ENCODE data around the gene MED12L. TPM values are rescaled to one million over a fixed set of nuclear protein-coding genes. Genes with fewer than 3 reads are reported as not detected.
A peak's percentile ranks its signal among the peaks of the same experiment; 100 is the strongest.

MED12L gene
- total RNA-seq, 2 experiments from 2014 or later = 1.6 to 2.1 TPM

DNA sequence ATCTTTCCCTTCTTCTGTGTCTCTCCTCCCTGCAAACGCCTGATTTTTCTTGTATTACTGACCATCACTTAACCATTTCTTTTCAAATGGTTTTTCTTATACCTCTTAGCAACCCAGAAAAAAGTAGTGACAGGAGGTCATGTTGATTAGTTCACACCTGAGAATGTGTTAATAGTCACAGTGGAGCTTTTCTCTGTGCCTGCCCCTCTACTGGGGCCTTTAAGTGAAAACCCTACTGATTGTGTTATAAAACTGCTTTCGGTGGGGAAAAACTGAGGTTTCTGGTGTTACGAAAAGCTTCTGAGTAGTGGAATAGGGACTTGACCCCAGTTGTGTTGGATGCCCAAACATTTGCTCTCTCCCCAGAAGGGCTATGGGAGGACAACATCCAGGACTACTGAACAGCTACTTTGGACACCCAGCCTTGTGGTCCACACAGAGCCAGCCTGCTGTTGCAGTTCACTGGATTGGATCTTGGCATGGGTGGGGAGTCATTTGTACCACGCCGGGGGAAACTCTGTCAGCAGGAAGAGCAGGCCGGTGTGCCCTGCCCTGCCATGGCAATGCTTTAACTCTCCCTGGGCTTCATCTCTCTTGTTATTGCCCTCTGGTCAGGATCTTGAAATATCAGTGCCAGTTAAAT is 220.8 kb downstream of the MED12L start:
- Mint-ChIP-seq H3K27ac (peak overlapping the region; percentile 73), H3K4me1 (peaks cover 50% of the 10 kb centered on the region), H3K4me3 (peak overlapping the region; percentile 33), H3K36me3 (peaks cover 2% of the 10 kb centered on the region), H3K27me3 (peaks cover 16% of the 10 kb centered on the region), H3K9me3 (no peaks in the 10 kb centered on the region)
- DNase-seq = no peak

DNA sequence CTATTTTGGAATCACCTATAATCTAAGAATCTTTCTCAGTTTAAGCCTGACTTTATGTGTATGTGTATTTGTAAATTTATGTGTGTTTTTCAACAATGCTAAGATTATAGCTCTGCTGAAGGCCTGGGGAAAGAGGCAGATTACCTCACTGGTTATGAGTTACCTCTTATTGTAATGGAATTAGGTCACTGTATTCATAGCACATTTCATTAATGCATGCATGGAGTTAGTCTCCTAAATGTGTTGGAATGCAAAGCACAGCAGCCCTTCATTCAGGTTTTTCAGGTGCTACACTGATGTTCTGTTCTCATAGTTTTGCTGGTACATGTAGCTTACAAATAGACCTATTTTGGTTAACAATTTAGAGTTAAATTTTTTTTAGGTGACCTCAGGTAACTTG is 221.7 kb downstream of the MED12L start:
- H3K9me3 Mint-ChIP-seq = no peaks in the 10 kb centered on the region
- peaks cover 43% of the 10 kb centered on the region for H3K4me1 Mint-ChIP-seq
- peaks cover 12% of the 10 kb centered on the region for H3K27me3 Mint-ChIP-seq
- H3K27ac Mint-ChIP-seq = no peak overlapping the region
- peaks cover 2% of the 10 kb centered on the region for H3K36me3 Mint-ChIP-seq
- no peak overlapping the region for H3K4me3 Mint-ChIP-seq
- no peak for DNase-seq

DNA sequence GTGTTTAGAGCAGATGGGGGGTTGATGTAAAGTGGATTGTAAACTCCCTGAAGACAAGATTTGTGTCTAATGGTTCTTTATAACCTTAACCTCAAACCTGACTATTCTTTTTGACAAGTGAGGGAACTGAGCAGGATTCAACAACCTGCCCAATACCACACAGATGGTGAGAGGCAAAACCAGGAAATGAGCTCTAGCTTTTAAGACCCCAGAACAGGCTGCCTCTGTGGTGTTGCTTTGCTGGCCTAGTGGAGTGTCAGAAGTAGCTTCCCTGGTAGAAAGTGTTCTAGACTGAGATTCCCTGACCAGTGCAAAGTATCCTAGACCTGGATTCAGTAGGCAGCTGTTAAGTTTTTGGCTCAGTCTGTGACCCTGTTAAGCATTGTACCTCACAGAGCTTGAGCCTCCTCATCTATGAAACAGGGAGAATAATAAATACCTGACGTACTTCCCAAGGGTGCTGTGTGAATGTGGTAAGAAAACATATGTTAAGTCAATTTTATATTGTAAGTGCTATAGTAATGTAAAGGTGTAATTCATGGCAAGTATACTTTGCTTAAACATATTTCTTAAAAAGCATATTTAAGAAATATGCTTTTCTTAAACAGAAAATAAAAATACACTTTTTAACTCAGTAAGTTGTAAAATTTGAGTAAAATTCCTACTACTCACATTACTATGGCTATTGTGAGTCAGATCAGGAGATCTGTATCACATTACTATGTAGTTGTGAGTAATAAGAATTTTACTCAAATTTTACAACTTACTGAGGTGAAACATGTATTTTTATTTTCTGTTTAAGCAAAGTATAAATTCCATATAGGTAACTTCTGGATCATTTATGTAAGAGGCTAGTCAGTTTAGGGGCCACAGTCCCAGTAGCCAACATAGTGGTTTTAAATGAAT is 222.4 kb downstream of the MED12L start:
- Mint-ChIP-seq H3K9me3 (no peaks in the 10 kb centered on the region), H3K27me3 (peaks cover 9% of the 10 kb centered on the region), H3K4me1 (peaks cover 39% of the 10 kb centered on the region), H3K4me3 (no peak overlapping the region), H3K36me3 (peaks cover 2% of the 10 kb centered on the region), H3K27ac (no peak overlapping the region)
- DNase-seq = no peak

- H3K27me3 Mint-ChIP-seq = no peaks in the 10 kb centered on the region
- peaks cover 31% of the 10 kb centered on the region for H3K4me1 Mint-ChIP-seq
- no peak overlapping the region for H3K4me3 Mint-ChIP-seq
- DNase-seq = no peak
- H3K36me3 Mint-ChIP-seq = peaks cover 2% of the 10 kb centered on the region
- H3K27ac Mint-ChIP-seq = no peak overlapping the region
- H3K9me3 Mint-ChIP-seq = no peaks in the 10 kb centered on the region
Observed at GRCh38 chr3:151309566-151309965, 224.1 kb downstream of the MED12L start.

DNA sequence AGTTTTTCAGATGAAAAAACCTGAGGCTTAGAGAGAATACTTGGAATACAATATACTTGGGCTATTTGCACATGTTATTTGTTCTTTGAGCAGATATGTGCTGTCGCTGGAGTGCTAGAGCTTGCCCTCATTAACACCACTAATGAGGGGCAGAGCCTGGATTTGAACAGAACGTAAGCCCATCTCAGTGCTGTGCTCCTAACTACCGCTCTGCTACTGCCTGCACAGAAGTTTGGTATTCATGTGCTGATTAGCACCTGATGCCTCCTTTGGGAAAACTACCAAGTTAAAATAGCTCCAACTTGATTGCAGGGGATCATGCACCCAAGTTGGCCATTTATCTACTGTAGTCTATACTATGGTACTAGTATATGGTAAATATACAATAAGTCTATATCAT is 227.5 kb downstream of the MED12L start:
- H3K36me3 Mint-ChIP-seq = no peaks in the 10 kb centered on the region
- no peak for DNase-seq
- H3K27me3 Mint-ChIP-seq = no peaks in the 10 kb centered on the region
- no peaks in the 10 kb centered on the region for H3K9me3 Mint-ChIP-seq
- no peak overlapping the region for H3K27ac Mint-ChIP-seq
- H3K4me3 Mint-ChIP-seq = no peak overlapping the region
- peaks cover 10% of the 10 kb centered on the region for H3K4me1 Mint-ChIP-seq

- Mint-ChIP-seq H3K4me1 (peaks cover 11% of the 10 kb centered on the region), H3K27ac (no peak overlapping the region), H3K36me3 (no peaks in the 10 kb centered on the region), H3K27me3 (no peaks in the 10 kb centered on the region), H3K4me3 (no peak overlapping the region), H3K9me3 (no peaks in the 10 kb centered on the region)
- DNase-seq = no peak
Observed at GRCh38 chr3:151314137-151314536, 228.7 kb downstream of the MED12L start.

DNA sequence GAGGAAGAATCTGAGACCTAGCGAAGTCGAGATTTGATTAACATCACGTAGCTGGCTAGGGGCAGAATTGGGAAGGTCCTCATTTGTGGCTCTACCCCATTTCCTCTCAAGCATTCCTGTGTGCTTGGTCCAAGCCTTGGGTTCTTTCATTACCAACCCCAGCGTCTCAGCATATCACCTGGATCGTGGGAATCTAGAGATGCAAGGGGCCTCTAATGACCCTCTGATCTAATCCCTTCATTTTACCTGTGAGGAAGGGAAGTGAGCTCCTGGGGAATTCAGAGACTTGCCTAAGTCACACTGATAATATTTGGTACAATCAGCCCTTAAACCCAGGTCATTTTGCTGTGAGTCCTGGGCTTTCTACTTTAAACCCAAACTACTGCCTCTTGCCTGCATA is 229.1 kb downstream of the MED12L start:
- Mint-ChIP-seq H3K4me3 (no peak overlapping the region), H3K4me1 (peaks cover 11% of the 10 kb centered on the region)

DNA sequence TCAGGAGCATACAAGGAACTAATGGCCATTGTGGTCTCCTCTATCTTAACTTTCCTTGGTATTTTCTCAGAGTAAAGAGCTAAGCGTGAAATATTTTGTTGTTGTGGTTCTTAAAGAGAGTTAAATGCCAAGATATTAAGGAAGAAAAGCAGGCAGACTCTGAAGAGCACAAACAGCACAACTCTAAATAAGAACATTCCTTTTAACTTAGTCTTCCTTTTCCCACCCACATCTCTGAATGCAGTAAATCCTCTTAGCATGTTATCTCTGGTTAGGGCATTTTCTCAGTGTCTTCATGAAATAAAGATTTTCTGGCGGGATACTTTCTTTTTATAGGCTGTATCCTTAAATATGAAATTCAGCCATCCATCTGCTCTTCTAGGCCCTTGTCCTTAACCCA is 229.7 kb downstream of the MED12L start:
- Mint-ChIP-seq H3K36me3 (no peaks in the 10 kb centered on the region), H3K4me3 (no peak overlapping the region), H3K27me3 (no peaks in the 10 kb centered on the region), H3K9me3 (no peaks in the 10 kb centered on the region), H3K27ac (no peak overlapping the region), H3K4me1 (peaks cover 11% of the 10 kb centered on the region)
- no peak for DNase-seq

More for the DNA sequence above, 229.1 kb downstream of the MED12L start:
- no peak for DNase-seq
- H3K36me3 Mint-ChIP-seq = no peaks in the 10 kb centered on the region
- no peaks in the 10 kb centered on the region for H3K27me3 Mint-ChIP-seq
- H3K27ac Mint-ChIP-seq = no peak overlapping the region
- no peaks in the 10 kb centered on the region for H3K9me3 Mint-ChIP-seq

DNA sequence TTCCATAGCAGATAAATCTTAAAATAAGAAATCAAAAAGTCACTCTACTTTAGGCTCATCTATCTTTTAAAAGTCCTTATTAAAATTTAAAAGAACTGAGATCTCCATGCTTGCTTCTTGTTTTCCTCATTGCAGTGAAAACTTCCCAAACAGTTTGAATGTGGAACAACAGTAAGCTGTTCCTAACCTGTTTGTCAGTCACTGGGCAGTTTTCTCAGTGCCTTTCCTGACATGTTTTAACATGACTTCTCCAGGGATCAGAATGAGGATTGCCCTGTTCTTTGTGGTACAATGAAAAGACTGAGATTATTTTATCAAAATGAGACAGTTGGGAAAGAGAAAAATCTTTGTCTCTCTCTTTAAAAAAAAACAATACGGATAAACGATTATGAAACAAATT is 230.4 kb downstream of the MED12L start:
- Mint-ChIP-seq H3K9me3 (no peaks in the 10 kb centered on the region), H3K27ac (no peak overlapping the region), H3K4me1 (peaks cover 11% of the 10 kb centered on the region), H3K4me3 (no peak overlapping the region), H3K27me3 (no peaks in the 10 kb centered on the region), H3K36me3 (no peaks in the 10 kb centered on the region)
- no peak for DNase-seq

GRCh38 chr3:151316267-151316991 is 231.0 kb downstream of the MED12L start, which contains the start of gene GPR87:
Gene GPR87 (minus strand): TSS chr3:151316820. CDS start chr3:151300100, 16,720 bp downstream.
- Mint-ChIP-seq H3K27me3 (no peaks in the 10 kb centered on the region), H3K36me3 (no peaks in the 10 kb centered on the region), H3K9me3 (no peaks in the 10 kb centered on the region), H3K4me1 (peaks cover 11% of the 10 kb centered on the region), H3K4me3 (no peak within 1 kb of the TSS), H3K27ac (no peak within 1 kb of the TSS)
- peak; percentile 4 for DNase-seq

DNA sequence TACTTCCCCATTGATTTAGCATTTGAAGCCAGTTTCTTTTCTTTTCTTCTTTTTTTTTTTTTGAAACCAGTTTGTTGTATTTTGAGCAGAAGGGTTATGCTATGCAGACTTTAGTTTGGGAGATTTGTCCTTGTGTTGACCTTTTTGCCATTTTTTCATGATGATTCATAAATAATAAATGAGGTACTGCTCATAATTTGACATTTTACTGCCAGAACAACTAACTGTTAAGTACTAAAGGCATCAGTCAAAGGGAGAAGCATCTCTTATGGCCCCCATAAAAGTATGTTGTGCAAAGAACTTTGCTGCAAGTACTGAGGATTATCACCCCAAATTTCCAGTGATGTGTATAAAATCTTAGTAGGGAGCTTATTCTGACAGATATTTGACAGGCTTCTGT is 232.8 kb downstream of the MED12L start:
- no peak overlapping the region for H3K27ac Mint-ChIP-seq
- no peaks in the 10 kb centered on the region for H3K27me3 Mint-ChIP-seq
- no peaks in the 10 kb centered on the region for H3K36me3 Mint-ChIP-seq
- H3K4me1 Mint-ChIP-seq = peaks cover 14% of the 10 kb centered on the region
- no peak for DNase-seq
- H3K4me3 Mint-ChIP-seq = no peak overlapping the region
- no peaks in the 10 kb centered on the region for H3K9me3 Mint-ChIP-seq

DNA sequence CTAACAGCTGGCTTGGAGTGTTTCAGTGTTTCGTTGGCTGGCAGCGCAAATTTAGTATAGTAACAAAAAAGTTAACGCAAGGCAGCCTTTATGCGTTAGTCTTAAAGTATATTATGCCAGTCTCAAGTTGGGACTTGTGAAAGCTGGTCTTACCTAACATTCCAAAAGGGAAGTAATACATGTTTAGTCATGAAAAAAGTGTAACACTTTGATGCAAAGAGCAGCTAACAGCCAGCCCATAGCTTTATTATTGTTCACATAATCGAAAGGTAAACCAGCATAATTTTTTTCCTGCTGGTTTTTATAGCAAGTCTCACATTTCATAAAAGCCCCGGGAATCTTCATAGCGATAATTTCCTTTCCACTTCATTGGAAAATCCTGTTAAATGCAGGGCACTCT is 233.5 kb downstream of the MED12L start:
- no peaks in the 10 kb centered on the region for H3K27me3 Mint-ChIP-seq
- DNase-seq = no peak
- H3K4me3 Mint-ChIP-seq = no peak overlapping the region
- peaks cover 14% of the 10 kb centered on the region for H3K4me1 Mint-ChIP-seq
- H3K9me3 Mint-ChIP-seq = no peaks in the 10 kb centered on the region
- H3K27ac Mint-ChIP-seq = no peak overlapping the region
- no peaks in the 10 kb centered on the region for H3K36me3 Mint-ChIP-seq

DNA sequence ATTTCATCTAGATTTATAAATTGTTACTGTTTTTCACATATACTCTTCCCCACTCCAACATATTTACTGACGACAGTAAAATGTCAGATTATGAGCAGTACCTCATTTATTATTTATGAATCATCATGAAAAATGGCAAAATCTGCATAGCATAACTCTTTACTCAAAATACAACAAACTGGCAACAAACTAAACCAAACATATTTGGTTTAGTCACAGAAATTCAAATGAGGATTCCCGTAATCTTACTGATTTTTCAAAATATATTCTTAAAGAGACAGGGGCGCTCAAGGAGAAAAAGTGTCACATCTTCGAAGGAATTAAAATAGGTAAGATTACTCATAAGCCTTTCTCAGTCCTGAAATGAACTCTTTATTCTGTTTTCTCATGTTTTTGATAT is 234.2 kb downstream of the MED12L start:
- DNase-seq = no peak
- Mint-ChIP-seq H3K4me1 (peaks cover 14% of the 10 kb centered on the region), H3K27ac (no peak overlapping the region), H3K9me3 (no peaks in the 10 kb centered on the region), H3K4me3 (no peak overlapping the region), H3K27me3 (no peaks in the 10 kb centered on the region), H3K36me3 (no peaks in the 10 kb centered on the region)

GRCh38 chr3:151320131-151320530 is 234.7 kb downstream of the MED12L start:
- Mint-ChIP-seq H3K27ac (no peak overlapping the region), H3K4me1 (peaks cover 14% of the 10 kb centered on the region), H3K9me3 (no peaks in the 10 kb centered on the region), H3K4me3 (no peak overlapping the region), H3K36me3 (no peaks in the 10 kb centered on the region), H3K27me3 (no peaks in the 10 kb centered on the region)
- DNase-seq = no peak

DNA sequence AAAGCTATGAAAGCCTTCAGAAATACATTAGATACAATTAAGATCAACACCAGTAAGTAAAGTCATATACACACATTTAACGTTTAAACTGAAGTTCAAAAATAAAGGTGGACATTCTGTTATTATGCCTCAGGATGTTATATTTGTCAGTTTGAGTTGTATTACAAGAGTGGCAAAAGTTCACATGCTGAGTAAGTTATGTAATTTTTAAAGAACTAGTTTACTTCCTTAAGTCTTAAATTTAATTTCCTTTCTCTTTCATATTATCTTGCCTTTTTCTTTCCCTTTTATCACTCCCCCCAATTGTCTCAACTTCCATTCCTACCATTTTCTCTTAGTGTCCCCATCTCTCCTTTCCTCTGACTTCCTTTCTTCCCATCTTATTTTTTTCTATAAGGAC is 236.1 kb downstream of the MED12L start:
- Mint-ChIP-seq H3K36me3 (no peaks in the 10 kb centered on the region), H3K4me3 (no peak overlapping the region), H3K27me3 (peaks cover 6% of the 10 kb centered on the region), H3K9me3 (no peaks in the 10 kb centered on the region), H3K27ac (no peak overlapping the region), H3K4me1 (peaks cover 9% of the 10 kb centered on the region)
- DNase-seq = no peak
